HepG2 (cell line): ENCODE results near the gene CAPN15. TPM values are rescaled to one million over a fixed set of nuclear protein-coding genes. Genes with fewer than 3 reads are reported as not detected.
A peak's percentile ranks its signal among the peaks of the same experiment; 100 is the strongest.

ENCODE experiments used
- HIVEP1 ChIP-seq: sonication (generic); formaldehyde crosslinking; IDR thresholded peaks from 2 replicates; pipeline ENCODE4 v1.4.0; 2020; ENCODE audit warnings: mild to moderate bottlenecking, missing genetic modification reagents
- ISL2 ChIP-seq: sonication (generic); formaldehyde crosslinking; IDR thresholded peaks from 2 replicates; pipeline ENCODE4 v1.5.0; 2020; ENCODE audit warnings: missing genetic modification reagents
- KDM4B ChIP-seq: sonication (generic); formaldehyde crosslinking; IDR thresholded peaks from 2 replicates; pipeline ENCODE4 v1.4.0; 2020; ENCODE audit warnings: missing genetic modification reagents
- NFKBIZ ChIP-seq: IDR thresholded peaks from 2 replicates; pipeline ENCODE4 v1.6.1; 2018; ENCODE audit warnings: missing genetic modification reagents, missing compliant biosample characterization
- NR3C1 ChIP-seq: sonication (generic); formaldehyde crosslinking; IDR thresholded peaks from 2 replicates; pipeline ENCODE4 v1.4.0; 2020; ENCODE audit warnings: missing genetic modification reagents
- SMAD3 ChIP-seq: sonication (generic); formaldehyde crosslinking; IDR thresholded peaks from 2 replicates; pipeline ENCODE4 v1.4.0; 2020; ENCODE audit warnings: missing genetic modification reagents
- SPEN ChIP-seq: sonication (generic); formaldehyde crosslinking; IDR thresholded peaks from 2 replicates; pipeline ENCODE4 v1.5.1; 2020; ENCODE audit warnings: low read depth, mild to moderate bottlenecking, missing genetic modification reagents
- TBX3 ChIP-seq: fragments of 450-650 bp; IDR thresholded peaks from 2 replicates; pipeline ENCODE4 v1.6.1; 2017; ENCODE audit warnings: antibody characterized with exemption, mild to moderate bottlenecking, inconsistent platforms, borderline replicate concordance
- TMF1 ChIP-seq: sonication (generic); formaldehyde crosslinking; IDR thresholded peaks from 2 replicates; pipeline ENCODE4 v1.8.1; 2022; ENCODE audit warnings: low read depth, missing genetic modification reagents
- polyA plus RNA-seq, 8 experiments: library from polyadenylated mRNA; depleted of rRNA in 3 of 8; stranded (reverse) in 7 of 8; unstranded in 1 of 8; fragments of >200 nt; fragmentation: Illumina TruSeq in 4 of 8; extraction: Trizol in 4 of 8; gene quantifications; 2 replicates each; pipeline versions ENCODE4 v1.2.1 to v1.2.3, GENCODE V29; 2011 to 2016; ENCODE audit warnings: low read depth in 4 of 8, missing spikeins in 1 of 8, mixed read lengths in 1 of 8; ENCODE audit not compliant: insufficient read depth in 1 of 8
- total RNA-seq, 5 experiments: library from RNA; depleted of rRNA; stranded (reverse); fragments of >200 nt; fragmentation: Illumina TruSeq; extraction: Trizol; gene quantifications; 2 replicates each; pipeline ENCODE4 v1.2.3, GENCODE V29; 2016; ENCODE audit warnings: low read depth in 1 of 5
- TF ChIP-seq, protein P1 (sequence below): fragments of 450-650 bp; IDR thresholded peaks from 2 replicates; pipeline ENCODE4 v1.6.1; 2016
- TF ChIP-seq, protein P2 (sequence below): sonication (generic); formaldehyde crosslinking; IDR thresholded peaks from 2 replicates; pipeline ENCODE4 v1.4.0; 2020; ENCODE audit warnings: missing genetic modification reagents
- TF ChIP-seq, protein P3 (sequence below): sonication (generic); IDR thresholded peaks from 2 replicates; pipeline ENCODE4 v1.6.1; 2016; ENCODE audit warnings: low read depth, borderline replicate concordance
- TF ChIP-seq, protein P4 (sequence below): sonication (generic); formaldehyde crosslinking; IDR thresholded peaks from 2 replicates; pipeline ENCODE4 v1.8.0; 2022; ENCODE audit warnings: mild to moderate bottlenecking, missing genetic modification reagents
- TF ChIP-seq, protein P5 (sequence below): sonication (generic); formaldehyde crosslinking; IDR thresholded peaks from 2 replicates; pipeline ENCODE4 v1.4.0; 2020; ENCODE audit warnings: missing genetic modification reagents, borderline replicate concordance
- TF ChIP-seq, protein P6 (sequence below): sonication (generic); formaldehyde crosslinking; IDR thresholded peaks from 2 replicates; pipeline ENCODE4 v1.4.0; 2020; ENCODE audit warnings: missing genetic modification reagents, borderline replicate concordance
- TF ChIP-seq, protein P7 (sequence below): sonication (generic); formaldehyde crosslinking; IDR thresholded peaks from 2 replicates; pipeline ENCODE4 v1.4.0; 2020; ENCODE audit warnings: missing genetic modification reagents, borderline replicate concordance

CAPN15 gene
- total and polyA plus RNA-seq, 2 of the 13 experiments (the other 11 are each of a cell fraction or from before 2014, with no cell fraction given): 14.9 to 24.5 TPM

DNA sequence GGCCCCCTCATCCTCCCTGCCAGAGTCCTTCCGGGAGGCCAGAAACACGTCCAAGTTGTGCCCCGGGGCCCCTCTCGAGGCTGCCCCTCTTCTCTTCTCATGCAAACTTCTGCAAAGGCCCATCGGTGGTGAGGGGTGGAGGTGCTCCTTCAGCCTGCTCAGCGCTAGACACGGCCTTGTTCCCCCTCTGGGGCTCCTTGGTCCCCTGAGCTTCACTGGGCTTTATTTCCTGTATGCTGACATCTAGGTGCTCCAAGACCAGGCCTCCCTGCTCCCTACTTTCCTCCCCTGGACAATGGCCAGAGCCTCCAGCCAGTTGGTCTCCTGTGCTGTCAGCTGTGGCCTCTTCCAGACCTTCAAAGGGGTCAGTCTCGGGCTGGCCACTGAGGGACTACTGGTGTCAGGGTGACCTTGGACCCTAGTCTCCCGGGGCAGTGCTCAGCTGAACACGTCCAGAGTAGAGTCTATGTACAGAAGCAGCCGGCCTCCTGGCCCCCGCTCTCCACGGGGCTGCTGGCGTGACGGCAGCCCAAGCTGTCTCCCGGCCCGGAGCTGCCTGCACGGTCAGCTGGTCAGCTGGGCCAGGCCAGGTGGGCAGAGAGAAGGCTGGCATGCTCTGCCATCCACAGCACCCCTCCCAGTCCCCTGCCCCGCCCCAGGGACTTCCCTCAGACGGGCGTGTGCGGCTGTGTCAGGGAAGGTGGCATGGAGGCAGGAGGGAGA, 30.9 kb downstream of the CAPN15 start (continued):
- TF ChIP-seq KDM4B (CRISPR knock-in tag) (peak; percentile 87), NFKBIZ (CRISPR knock-in tag) (no peak), ISL2 (CRISPR knock-in tag) (no peak), TMF1 (peak; percentile 65), SPEN (CRISPR knock-in tag) (peak; percentile 75; the same call in 1 of the 2 replicates), HIVEP1 (CRISPR knock-in tag) (peak; percentile 34; the same call in 1 of the 2 replicates), NR3C1 (CRISPR knock-in tag) (no peak), TBX3 (peak; percentile 89), SMAD3 (CRISPR knock-in tag) (no peak)
- TF ChIP-seq, protein P1, sequence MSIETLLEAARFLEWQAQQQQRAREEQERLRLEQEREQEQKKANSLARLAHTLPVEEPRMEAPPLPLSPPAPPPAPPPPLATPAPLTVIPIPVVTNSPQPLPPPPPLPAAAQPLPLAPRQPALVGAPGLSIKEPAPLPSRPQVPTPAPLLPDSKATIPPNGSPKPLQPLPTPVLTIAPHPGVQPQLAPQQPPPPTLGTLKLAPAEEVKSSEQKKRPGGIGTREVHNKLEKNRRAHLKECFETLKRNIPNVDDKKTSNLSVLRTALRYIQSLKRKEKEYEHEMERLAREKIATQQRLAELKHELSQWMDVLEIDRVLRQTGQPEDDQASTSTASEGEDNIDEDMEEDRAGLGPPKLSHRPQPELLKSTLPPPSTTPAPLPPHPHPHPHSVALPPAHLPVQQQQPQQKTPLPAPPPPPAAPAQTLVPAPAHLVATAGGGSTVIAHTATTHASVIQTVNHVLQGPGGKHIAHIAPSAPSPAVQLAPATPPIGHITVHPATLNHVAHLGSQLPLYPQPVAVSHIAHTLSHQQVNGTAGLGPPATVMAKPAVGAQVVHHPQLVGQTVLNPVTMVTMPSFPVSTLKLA: no peak; the same call in 1 of the 2 replicates
- TF ChIP-seq, protein P2, sequence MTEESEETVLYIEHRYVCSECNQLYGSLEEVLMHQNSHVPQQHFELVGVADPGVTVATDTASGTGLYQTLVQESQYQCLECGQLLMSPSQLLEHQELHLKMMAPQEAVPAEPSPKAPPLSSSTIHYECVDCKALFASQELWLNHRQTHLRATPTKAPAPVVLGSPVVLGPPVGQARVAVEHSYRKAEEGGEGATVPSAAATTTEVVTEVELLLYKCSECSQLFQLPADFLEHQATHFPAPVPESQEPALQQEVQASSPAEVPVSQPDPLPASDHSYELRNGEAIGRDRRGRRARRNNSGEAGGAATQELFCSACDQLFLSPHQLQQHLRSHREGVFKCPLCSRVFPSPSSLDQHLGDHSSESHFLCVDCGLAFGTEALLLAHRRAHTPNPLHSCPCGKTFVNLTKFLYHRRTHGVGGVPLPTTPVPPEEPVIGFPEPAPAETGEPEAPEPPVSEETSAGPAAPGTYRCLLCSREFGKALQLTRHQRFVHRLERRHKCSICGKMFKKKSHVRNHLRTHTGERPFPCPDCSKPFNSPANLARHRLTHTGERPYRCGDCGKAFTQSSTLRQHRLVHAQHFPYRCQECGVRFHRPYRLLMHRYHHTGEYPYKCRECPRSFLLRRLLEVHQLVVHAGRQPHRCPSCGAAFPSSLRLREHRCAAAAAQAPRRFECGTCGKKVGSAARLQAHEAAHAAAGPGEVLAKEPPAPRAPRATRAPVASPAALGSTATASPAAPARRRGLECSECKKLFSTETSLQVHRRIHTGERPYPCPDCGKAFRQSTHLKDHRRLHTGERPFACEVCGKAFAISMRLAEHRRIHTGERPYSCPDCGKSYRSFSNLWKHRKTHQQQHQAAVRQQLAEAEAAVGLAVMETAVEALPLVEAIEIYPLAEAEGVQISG (CRISPR knock-in tag): peak; percentile 66
- TF ChIP-seq, protein P3, sequence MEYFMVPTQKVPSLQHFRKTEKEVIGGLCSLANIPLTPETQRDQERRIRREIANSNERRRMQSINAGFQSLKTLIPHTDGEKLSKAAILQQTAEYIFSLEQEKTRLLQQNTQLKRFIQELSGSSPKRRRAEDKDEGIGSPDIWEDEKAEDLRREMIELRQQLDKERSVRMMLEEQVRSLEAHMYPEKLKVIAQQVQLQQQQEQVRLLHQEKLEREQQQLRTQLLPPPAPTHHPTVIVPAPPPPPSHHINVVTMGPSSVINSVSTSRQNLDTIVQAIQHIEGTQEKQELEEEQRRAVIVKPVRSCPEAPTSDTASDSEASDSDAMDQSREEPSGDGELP: peak; percentile 98
- TF ChIP-seq, protein P4, sequence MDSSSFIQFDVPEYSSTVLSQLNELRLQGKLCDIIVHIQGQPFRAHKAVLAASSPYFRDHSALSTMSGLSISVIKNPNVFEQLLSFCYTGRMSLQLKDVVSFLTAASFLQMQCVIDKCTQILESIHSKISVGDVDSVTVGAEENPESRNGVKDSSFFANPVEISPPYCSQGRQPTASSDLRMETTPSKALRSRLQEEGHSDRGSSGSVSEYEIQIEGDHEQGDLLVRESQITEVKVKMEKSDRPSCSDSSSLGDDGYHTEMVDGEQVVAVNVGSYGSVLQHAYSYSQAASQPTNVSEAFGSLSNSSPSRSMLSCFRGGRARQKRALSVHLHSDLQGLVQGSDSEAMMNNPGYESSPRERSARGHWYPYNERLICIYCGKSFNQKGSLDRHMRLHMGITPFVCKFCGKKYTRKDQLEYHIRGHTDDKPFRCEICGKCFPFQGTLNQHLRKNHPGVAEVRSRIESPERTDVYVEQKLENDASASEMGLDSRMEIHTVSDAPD (CRISPR knock-in tag): peak; percentile 35; the same call in 1 of the 2 replicates
- TF ChIP-seq, protein P5, sequence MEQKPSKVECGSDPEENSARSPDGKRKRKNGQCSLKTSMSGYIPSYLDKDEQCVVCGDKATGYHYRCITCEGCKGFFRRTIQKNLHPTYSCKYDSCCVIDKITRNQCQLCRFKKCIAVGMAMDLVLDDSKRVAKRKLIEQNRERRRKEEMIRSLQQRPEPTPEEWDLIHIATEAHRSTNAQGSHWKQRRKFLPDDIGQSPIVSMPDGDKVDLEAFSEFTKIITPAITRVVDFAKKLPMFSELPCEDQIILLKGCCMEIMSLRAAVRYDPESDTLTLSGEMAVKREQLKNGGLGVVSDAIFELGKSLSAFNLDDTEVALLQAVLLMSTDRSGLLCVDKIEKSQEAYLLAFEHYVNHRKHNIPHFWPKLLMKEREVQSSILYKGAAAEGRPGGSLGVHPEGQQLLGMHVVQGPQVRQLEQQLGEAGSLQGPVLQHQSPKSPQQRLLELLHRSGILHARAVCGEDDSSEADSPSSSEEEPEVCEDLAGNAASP (CRISPR knock-in tag): peak; percentile 88; the same call in 1 of the 2 replicates
- TF ChIP-seq, protein P6, sequence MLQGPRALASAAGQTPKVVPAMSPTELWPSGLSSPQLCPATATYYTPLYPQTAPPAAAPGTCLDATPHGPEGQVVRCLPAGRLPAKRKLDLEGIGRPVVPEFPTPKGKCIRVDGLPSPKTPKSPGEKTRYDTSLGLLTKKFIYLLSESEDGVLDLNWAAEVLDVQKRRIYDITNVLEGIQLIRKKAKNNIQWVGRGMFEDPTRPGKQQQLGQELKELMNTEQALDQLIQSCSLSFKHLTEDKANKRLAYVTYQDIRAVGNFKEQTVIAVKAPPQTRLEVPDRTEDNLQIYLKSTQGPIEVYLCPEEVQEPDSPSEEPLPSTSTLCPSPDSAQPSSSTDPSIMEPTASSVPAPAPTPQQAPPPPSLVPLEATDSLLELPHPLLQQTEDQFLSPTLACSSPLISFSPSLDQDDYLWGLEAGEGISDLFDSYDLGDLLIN (CRISPR knock-in tag): no peak
- TF ChIP-seq, protein P7, sequence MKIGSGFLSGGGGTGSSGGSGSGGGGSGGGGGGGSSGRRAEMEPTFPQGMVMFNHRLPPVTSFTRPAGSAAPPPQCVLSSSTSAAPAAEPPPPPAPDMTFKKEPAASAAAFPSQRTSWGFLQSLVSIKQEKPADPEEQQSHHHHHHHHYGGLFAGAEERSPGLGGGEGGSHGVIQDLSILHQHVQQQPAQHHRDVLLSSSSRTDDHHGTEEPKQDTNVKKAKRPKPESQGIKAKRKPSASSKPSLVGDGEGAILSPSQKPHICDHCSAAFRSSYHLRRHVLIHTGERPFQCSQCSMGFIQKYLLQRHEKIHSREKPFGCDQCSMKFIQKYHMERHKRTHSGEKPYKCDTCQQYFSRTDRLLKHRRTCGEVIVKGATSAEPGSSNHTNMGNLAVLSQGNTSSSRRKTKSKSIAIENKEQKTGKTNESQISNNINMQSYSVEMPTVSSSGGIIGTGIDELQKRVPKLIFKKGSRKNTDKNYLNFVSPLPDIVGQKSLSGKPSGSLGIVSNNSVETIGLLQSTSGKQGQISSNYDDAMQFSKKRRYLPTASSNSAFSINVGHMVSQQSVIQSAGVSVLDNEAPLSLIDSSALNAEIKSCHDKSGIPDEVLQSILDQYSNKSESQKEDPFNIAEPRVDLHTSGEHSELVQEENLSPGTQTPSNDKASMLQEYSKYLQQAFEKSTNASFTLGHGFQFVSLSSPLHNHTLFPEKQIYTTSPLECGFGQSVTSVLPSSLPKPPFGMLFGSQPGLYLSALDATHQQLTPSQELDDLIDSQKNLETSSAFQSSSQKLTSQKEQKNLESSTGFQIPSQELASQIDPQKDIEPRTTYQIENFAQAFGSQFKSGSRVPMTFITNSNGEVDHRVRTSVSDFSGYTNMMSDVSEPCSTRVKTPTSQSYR (CRISPR knock-in tag): peak; percentile 16; the same call in 1 of the 2 replicates
